ENCODE data around the gene SMCO2. TPM values are rescaled to one million over a fixed set of nuclear protein-coding genes. Genes with fewer than 3 reads are reported as not detected.

The SMCO2 gene
- total and polyA plus RNA-seq, 10 of the 15 experiments (the other 5 are each of a cell fraction or from before 2014, with no cell fraction given) = 0.11 to 2.3 (median 0.67) TPM

DNA sequence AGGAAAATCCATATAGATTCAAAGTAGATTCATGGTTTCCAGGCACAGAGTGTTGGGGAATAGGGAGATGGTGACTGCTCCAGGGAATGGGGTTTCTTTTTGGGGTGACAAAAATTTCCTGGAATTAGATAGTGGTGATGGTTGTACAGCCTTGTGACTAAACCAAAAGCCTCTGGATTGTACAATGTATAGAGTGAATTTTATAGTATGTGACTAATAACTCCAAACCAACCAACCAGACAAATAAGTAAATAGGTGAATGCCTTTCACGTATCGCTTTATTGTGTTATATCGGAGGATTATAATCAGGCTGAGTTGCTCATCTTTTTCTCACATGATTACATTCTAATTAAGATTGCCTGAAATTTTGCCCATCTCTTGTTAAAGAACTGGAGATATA, 52.8 kb downstream of the SMCO2 start:
- Histone ChIP-seq H3K79me2 (ENCODE audit: control insufficient read depth, insufficient read depth, low read length) (no peaks in the 10 kb centered on the region), H3K9me3 (replicated peaks; ENCODE audit: control insufficient read depth, insufficient read depth, low read length) (no peaks in the 10 kb centered on the region), H3K4me2 (ENCODE audit: control insufficient read depth, insufficient read depth) (no peak overlapping the region), H3K36me3 (ENCODE audit: control insufficient read depth in 2 of 2, insufficient read depth in 2 of 2, low read length in 1 of 2) (no peaks in the 10 kb centered on the region), H3K4me3 (no peak overlapping the region), H2AFZ (ENCODE audit: control insufficient read depth, low read depth, low read length) (no peak overlapping the region), H3K4me1 (ENCODE audit: control insufficient read depth, insufficient read depth, low read length) (no peaks in the 10 kb centered on the region), H4K20me1 (ENCODE audit: control insufficient read depth, insufficient read depth) (no peaks in the 10 kb centered on the region), H3K27ac (ENCODE audit: control insufficient read depth, insufficient read depth) (no peak overlapping the region), H3K9ac (ENCODE audit: control insufficient read depth, insufficient read depth, low read length) (no peak overlapping the region), H3K27me3 (replicated peaks in 1 of 2; ENCODE audit: control insufficient read depth in 2 of 2, insufficient read depth in 2 of 2, low read length in 1 of 2) (no peaks in the 10 kb centered on the region)
- BruUV-seq (replicated peaks) = no TSS peak
- POLR2A ChIA-PET = no interaction called here
- 95% methylated on average over 3 of the region's 3 CpGs for WGBS (ENCODE audit: insufficient coverage, insufficient replicate concordance, low lambda C conversion rate, missing lambda C conversion rate)
- RAD21 ChIA-PET (ENCODE audit: unreplicated experiment) = no interaction called here
- intact Hi-C loops (cut with micrococcal nuclease; ENCODE audit: unreplicated experiment) = no loop called here
- ATAC-seq = no peak
- SMC1A ChIA-PET (ENCODE audit: uncharacterized antibody, unreplicated experiment) = no interaction called here
- CTCF ChIA-PET = no interaction called here
- TF ChIP-seq, protein P1, sequence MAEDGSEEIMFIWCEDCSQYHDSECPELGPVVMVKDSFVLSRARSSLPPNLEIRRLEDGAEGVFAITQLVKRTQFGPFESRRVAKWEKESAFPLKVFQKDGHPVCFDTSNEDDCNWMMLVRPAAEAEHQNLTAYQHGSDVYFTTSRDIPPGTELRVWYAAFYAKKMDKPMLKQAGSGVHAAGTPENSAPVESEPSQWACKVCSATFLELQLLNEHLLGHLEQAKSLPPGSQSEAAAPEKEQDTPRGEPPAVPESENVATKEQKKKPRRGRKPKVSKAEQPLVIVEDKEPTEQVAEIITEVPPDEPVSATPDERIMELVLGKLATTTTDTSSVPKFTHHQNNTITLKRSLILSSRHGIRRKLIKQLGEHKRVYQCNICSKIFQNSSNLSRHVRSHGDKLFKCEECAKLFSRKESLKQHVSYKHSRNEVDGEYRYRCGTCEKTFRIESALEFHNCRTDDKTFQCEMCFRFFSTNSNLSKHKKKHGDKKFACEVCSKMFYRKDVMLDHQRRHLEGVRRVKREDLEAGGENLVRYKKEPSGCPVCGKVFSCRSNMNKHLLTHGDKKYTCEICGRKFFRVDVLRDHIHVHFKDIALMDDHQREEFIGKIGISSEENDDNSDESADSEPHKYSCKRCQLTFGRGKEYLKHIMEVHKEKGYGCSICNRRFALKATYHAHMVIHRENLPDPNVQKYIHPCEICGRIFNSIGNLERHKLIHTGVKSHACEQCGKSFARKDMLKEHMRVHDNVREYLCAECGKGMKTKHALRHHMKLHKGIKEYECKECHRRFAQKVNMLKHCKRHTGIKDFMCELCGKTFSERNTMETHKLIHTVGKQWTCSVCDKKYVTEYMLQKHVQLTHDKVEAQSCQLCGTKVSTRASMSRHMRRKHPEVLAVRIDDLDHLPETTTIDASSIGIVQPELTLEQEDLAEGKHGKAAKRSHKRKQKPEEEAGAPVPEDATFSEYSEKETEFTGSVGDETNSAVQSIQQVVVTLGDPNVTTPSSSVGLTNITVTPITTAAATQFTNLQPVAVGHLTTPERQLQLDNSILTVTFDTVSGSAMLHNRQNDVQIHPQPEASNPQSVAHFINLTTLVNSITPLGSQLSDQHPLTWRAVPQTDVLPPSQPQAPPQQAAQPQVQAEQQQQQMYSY (CRISPR knock-in tag; IDR thresholded peaks at IDR 0.05) = no peak
- TF ChIP-seq CREM (IDR thresholded peaks at IDR 0.05; ENCODE audit: low read depth) (no peak), ZZZ3 (IDR thresholded peaks at IDR 0.05; ENCODE audit: control insufficient read depth, insufficient read length, low read depth) (no peak), CHD2 (IDR thresholded peaks at IDR 0.05; ENCODE audit: borderline replicate concordance, low read depth, low read length) (no peak), IRF4 (IDR thresholded peaks at IDR 0.05; ENCODE audit: low read depth, low read length) (no peak), NR2F1 (conservative IDR thresholded peaks at IDR 0.05) (no peak), POU2F2 (IDR thresholded peaks at IDR 0.05; ENCODE audit: borderline replicate concordance, low read depth, low read length) (no peak), ZNF24 (IDR thresholded peaks at IDR 0.05) (no peak)
- in situ Hi-C loops (cut with MboI) = no loop called here
- no peak for FAIRE-seq
- no peak for DNase-seq (ENCODE audit: low read depth, low spot score)

All from GM12878 (cell line).